GM19043 (cell line): ENCODE data around the gene C4orf50.
"Not testable (repeated sequence)": the region's sequence is repeated elsewhere in the genome, so short reads cannot be mapped to it uniquely, and the experiment has no call there.

Experiments
- ATAC-seq: cut with Tn5 transposase; IDR thresholded peaks from one replicate; pipeline ENCODE4 v1.9.1; 2021; ENCODE audit warnings: low read depth; ENCODE audit not compliant: unreplicated experiment

C4orf50 gene

DNA sequence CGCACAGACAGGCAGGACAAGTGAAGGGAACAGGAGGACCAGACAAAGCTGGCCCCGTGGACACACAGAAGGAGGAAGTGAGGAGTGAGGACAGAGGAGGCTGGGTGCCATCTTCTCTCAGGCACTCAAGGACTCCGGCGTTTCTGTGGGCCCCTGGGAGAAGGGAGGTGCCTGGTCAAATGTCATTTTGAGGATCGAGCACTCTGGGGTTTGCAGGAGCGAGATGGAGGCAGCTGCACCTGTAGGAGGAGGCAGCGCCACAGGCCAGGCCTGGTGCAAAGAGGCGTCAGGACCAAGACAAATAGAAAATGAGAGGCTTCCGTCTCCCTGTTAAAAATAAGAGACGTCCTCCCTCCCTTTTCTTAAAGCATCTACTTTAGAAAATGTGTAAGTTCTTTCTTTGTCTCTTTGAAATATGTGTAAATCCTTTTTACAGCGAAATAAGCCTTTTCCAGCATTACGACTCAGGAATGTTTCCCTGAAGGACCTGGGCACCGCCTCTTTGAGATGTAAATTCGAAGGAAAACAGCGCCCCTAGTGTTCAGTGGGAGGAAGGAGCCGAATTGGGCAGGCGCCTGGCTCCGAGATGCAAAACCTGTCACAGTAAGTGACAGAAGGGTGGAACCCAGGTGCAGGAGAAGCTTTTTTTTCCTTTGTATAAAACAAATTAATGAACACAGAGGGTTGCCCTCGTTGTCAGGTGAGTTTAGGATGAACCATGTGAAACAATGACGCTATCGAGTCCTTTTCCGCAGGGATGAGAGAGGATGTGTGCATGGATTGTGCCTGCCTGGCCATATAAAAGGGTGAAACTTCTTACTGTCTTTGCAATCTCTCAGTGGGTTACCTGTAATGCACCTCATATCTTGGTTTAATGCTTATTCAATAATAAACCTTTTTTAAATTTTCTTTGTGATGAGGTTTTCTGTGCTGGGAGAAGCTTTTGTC lies 1.4 kb upstream of the C4orf50 start:
- ATAC-seq = no peak

DNA sequence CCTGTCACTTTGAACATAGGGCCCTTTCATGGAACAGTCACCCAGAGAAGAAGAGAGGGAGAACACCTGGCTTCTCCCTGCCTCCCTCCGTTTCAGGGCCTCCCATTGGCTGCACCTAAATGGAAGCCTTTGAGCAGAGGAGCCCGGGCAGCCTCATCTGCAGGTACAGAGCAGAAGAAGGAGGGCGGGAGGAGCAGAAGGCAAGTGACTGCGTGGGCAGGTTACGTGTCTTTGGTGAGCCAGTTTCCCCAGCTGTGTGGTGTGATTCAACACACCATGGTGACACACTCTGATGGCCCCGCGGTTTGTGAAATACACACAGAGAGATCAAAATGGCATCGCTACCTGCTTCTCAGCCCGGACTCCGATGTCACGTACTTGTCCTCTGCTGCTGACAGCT lies 431 bp downstream of the C4orf50 start:
- ATAC-seq = no peak

DNA sequence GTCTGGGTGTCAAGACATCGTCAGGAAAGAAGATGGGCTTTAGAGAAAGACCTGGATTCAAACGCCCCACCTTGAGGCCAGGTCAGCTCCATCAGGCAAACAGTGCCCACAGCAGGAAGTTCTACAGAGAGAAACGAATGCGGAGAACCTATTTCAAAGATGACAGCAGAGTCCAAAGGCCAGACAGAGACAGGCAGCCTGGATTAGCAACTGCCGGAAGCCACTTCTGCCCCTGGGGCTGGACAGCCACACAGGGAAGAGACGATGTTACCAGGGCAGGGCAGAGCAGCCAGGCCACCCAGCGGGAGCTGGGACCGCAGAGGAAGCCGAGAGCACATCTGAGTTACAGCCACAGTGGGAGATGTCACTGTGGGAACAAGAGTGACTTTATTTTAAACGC lies 1.2 kb downstream of the C4orf50 start:
- no peak for ATAC-seq

GRCh38 chr4:6013564-6013963 lies 4.7 kb downstream of the C4orf50 start:
- ATAC-seq = no peak

DNA sequence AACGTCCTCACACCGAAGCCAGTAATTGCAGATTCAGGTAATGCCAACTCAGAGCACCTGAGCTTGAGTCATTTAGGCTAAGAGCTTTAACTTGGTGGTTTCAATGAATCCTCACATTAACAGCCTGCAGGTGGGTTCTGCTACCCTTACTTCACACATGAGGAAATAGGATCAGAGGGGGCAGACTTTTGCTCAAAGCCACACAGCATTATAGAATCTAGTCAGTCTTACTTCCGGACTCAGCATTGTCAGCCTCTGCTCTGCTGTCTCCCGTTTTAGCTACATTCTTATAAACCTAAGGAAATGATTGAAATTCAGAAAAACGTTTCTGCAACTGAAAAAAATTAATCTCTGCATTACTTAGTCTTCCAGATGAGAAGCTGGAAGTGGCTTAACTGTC lies 6.0 kb downstream of the C4orf50 start:
- ATAC-seq = no peak

- ATAC-seq = no peak
These were observed 6.5 kb downstream of the C4orf50 start for GRCh38 chr4:6011686-6012085.

DNA sequence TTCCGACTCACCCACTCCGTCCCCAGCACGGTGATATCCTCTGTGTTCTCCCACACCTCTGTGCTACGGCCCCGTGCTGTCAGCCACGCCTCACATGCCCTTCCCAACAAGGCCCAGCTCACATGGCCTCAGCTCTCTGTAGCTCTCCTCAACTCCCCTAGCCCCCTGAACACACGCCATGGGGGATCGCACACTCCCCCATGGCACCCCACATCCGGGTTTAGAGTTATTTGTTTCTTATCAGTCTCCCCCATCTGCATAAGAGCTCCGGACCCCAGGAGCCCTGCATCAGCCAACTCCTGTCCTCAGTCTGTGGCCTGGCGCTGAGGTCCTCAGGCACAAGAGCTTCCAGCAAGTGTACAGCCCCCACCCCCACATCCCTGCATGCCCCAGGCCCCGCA lies 7.0 kb downstream of the C4orf50 start:
- ATAC-seq = no peak

GRCh38 chr4:6010789-6011188 lies 7.4 kb downstream of the C4orf50 start:
- ATAC-seq = no peak

GRCh38 chr4:6009452-6009851 lies 8.8 kb downstream of the C4orf50 start:
- no peak for ATAC-seq

DNA sequence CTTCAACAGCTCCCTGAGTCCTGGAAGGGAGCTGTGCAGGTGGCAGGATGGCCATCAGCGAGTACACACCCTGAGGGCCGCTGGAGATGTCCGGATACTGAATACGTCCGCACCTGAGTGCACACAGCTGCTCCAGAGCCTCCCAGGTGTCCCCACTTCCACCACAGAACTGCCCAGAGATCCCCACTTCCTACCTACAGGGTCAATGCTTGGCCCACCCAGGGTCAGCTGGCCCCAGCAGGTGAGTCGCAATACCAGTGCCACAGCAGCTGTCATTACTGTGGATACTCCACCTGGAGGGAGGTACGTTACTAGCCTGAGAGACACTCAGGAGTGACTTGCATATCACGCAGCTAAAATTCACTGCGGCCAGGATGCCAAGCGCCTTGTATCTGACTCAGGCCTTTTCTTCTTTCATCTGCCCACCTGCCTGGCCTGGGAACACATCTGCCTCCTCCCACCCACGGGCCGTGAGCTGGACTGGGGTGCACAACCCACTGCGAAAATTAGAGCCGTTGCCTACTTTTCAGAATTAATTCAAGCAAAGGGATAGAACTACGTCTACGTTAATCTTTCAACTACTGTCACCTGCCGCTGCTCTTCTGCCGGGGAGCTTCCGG lies 9.4 kb downstream of the C4orf50 start:
- ATAC-seq = no peak

DNA sequence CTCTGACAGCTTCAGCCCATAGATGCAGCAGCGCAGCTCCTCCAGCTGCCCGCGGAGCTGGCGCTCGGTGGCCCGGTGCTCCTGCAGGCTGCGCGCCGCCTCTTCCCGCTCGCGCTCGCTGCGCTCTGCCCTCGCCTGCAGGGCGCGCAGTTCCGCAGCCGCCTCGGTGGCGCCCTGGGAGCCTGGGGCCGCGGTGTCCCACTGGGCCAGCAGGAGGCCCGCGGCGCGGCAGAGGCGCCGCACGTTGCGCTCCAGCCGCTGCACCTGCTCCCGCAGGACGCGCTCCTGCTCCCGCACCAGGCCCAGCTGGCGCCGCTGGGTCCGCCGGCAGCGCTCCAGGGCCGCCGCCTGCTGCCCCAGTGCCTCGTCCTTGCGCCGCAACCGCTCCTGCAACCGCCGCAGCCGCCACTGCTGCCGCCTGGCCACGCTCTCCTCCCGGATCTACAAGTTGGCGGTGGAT lies 10.1 kb downstream of the C4orf50 start:
- ATAC-seq = no peak

- no peak for ATAC-seq
These were observed 13.1 kb downstream of the C4orf50 start for GRCh38 chr4:6005175-6005574.

DNA sequence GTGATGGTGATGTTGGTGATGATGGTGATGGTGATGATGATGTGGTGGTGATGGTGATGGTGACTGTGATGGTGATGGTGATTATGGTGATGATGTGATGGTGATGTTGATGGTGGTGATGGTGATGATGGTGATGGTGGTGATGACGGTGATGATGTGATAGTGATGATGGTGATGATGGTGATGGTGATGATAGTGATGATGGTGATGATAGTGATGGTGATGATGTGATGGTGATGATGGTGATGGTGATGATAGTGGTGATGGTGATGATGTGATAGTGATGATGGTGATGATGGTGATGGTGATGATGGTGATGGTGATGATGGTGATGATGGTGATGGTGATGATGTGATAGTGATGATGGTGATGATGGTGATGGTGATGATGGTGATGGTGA lies 14.7 kb downstream of the C4orf50 start:
- not testable (repeated sequence) for ATAC-seq

DNA sequence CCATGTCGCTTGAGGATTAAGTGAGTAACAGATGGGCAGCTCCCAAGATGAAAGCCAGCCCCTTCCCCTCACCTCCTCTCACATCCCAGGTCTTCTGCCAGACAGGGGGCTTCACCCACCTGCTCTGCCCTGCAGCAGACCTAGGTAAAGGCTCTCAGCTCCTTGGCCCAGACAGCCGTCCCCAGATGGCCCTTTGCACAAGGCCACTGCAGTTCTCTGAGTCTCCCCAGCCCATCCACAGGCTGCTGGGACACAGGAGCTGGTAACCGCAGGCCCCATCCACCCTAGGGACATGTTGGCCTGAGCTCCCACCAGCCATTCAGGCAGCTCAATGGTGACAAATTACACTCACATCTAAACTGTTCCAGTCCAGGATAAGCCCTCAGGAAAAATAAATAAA lies 15.3 kb downstream of the C4orf50 start:
- ATAC-seq = no peak

GRCh38 chr4:6002492-6002833 lies 15.8 kb downstream of the C4orf50 start:
- no peak for ATAC-seq

- ATAC-seq = no peak
These were observed 16.3 kb downstream of the C4orf50 start for GRCh38 chr4:6001680-6002491.

- no peak for ATAC-seq
These were observed 18.3 kb downstream of the C4orf50 start for GRCh38 chr4:5999830-6000365.

DNA sequence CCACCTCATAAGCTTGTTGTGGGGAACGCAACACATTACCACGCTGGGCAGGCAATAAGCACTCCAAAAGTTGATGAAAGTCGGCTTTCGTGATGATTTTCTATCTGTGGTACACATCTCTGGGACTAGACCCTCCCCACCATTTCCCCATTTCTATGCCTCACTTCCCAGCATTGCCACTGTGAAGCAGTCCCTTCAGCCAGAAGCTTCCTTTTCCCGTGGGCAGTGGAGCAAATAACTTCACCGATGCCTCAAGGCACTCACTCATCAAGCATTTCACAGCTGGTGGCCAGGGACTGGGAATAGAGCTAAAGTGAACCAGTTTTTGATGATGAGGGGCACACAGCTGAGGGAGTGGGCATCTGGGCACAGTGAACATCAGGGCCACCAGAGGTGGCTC lies 18.9 kb downstream of the C4orf50 start:
- no peak for ATAC-seq

- ATAC-seq = peak; percentile 66
These were observed 19.8 kb downstream of the C4orf50 start for GRCh38 chr4:5998333-5998936.

DNA sequence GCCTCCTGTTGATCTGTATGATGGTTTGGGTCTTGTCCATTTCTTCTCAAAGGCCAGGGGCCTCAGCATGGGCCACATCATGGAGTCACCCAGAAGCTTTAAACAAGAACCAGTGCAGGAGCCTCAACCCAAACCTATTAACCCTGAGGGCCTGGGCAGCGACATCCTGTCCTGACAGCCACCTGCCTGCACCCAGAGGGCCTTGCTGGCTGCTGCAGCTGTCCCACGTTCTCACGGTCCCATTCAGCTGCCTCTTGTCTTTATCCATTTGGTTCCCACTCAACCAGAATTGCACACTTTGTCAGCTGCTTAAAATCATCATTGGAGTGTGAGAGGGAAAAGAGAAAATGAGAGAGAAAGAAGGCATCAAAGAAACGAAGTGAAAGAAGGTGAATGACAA lies 21.6 kb downstream of the C4orf50 start:
- ATAC-seq = no peak
